ENCODE measurements around the gene PTBP1. TPM values are rescaled to one million over a fixed set of nuclear protein-coding genes. Genes with fewer than 3 reads are reported as not detected.
"Not testable (repeated sequence)": the region's sequence is repeated elsewhere in the genome, so short reads cannot be mapped to it uniquely, and the experiment has no call there.

PTBP1 gene
- polyA plus RNA-seq, 3 donors, result 62.4 to 117 (median 81.6) TPM

DNA sequence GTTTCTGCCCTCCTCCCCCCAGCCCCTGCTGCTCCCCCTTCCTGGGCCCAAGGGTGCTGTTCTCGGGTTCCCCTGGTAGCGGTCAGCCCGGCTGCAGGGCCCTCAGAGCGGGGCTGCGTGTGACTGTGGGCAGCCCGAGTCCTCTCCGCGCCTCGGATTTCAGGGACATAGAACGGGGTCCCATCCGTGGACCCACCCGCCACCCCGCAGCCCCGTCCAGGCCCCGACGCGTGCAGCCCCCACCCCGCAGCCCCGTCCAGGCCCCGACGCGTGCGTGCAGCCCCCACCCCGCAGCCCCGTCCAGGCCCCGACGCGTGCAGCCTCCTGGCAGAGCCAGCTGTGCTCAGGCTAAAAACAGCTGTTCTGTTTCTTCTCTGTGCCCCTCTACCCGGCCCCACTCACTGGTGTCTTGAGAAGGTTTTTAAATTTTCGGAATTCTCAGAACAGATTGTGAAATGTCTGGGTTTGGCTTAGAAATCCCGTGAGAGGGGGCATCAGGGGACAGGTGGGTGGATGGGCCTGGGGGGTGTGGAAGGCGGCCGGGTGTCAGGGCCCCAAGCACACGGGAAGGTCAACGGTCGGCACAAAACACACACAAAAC, 38.1 kb downstream of the PTBP1 start:
- TF ChIP-seq, protein P1, sequence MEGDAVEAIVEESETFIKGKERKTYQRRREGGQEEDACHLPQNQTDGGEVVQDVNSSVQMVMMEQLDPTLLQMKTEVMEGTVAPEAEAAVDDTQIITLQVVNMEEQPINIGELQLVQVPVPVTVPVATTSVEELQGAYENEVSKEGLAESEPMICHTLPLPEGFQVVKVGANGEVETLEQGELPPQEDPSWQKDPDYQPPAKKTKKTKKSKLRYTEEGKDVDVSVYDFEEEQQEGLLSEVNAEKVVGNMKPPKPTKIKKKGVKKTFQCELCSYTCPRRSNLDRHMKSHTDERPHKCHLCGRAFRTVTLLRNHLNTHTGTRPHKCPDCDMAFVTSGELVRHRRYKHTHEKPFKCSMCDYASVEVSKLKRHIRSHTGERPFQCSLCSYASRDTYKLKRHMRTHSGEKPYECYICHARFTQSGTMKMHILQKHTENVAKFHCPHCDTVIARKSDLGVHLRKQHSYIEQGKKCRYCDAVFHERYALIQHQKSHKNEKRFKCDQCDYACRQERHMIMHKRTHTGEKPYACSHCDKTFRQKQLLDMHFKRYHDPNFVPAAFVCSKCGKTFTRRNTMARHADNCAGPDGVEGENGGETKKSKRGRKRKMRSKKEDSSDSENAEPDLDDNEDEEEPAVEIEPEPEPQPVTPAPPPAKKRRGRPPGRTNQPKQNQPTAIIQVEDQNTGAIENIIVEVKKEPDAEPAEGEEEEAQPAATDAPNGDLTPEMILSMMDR (IDR thresholded peaks at IDR 0.05), result no peak

DNA sequence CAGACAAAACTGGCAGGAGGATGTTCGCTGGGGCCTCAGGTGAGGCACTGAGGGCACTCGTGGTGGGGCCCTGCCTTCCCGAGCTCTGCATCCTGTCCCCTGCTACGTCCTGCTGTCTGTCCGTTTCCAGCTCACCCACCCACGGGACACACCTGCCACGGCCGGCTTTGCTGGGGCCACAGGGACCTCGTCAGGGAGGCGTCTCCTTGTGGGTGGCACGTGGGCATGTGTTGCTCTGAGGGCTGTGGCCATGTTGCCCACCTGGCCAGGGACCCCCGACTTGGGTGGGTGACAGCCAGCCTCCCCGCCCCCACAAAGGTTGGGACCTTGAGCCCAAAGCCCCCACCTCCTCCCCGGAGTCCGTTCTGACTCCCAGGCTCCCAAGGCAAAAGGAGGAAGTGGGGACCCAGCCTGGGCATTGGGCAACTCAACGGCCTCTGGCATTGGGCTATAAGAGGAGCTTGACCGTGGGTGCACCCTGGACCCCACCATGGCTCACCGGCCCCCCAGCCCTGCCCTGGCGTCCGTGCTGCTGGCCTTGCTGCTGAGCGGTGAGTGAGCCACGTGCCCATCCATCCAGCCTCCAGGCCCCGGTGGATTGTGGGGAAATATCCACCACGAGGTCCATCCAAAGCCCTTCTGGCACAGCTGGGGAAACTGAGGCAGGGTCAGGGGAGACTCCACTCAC, 43.4 kb downstream of the PTBP1 start, which contains the start of gene PRTN3:
Gene PRTN3, plus strand, starts transcription at position 481 of the 688 bp plus-strand sequence. Its CDS starts 10 bp downstream, at position 491.
- H3K79me2 ChIP-seq (ENCODE audit: insufficient read depth, low read length), result peaks cover 48% of the 10 kb centered on the region
- H4K20me1 ChIP-seq (ENCODE audit: insufficient read depth, low read length), result peaks cover 5% of the 10 kb centered on the region
- intact Hi-C loops (cut with micrococcal nuclease), result no loop called here
- DNase-seq, result peak; percentile 59 to 83 (median 80)
- peaks cover 65% of the 10 kb centered on the region for H3K4me1 Mint-ChIP-seq
- no peaks in the 10 kb centered on the region for H3K9me3 ChIP-seq (replicated peaks in 1 of 2; ENCODE audit: control insufficient read depth in 1 of 2, insufficient read depth in 1 of 2, low read length in 2 of 2)
- no peak within 1 kb of the TSS for H2AFZ ChIP-seq (ENCODE audit: insufficient read depth, low read depth, low read length, poor library complexity, severe bottlenecking)
- peaks cover 0 to 23% of the 10 kb centered on the region in 2 donors for H3K27me3 ChIP-seq (ENCODE audit: control insufficient read depth in 2 of 2, insufficient read depth in 2 of 2, low read length in 2 of 2)
- peaks cover 41 to 53% (median 50%) of the 10 kb centered on the region in 3 donors for H3K27me3 Mint-ChIP-seq (ENCODE audit: low read depth in 3 of 3)
- H3K36me3 Mint-ChIP-seq, result peaks cover 0 to 8% of the 10 kb centered on the region in 2 donors
- peaks cover 0 to 17% (median 3%) of the 10 kb centered on the region in 7 donors for H3K9me3 Mint-ChIP-seq
- TF ChIP-seq, protein P1 (IDR thresholded peaks at IDR 0.05), result no peak
- peak within 1 kb of the TSS in 3 of 7 donors; percentile 23 to 56 (median 46) for H3K27ac Mint-ChIP-seq
- H3K36me3 ChIP-seq (replicated peaks in 1 of 2; ENCODE audit: control insufficient read depth in 1 of 2, insufficient read depth in 2 of 2, low read length in 2 of 2), result no peaks in the 10 kb centered on the region
- peak within 1 kb of the TSS; percentile 70 for H3K4me2 ChIP-seq (replicated peaks; ENCODE audit: extremely low read depth, low read length, poor library complexity, severe bottlenecking)
- H3K4me1 ChIP-seq (ENCODE audit: control insufficient read depth in 1 of 2, insufficient read depth in 2 of 2, low read length in 2 of 2), result peaks cover 54 to 70% of the 10 kb centered on the region in 2 donors
- no peak within 1 kb of the TSS for H3K9ac ChIP-seq (ENCODE audit: insufficient read depth, low read length, poor library complexity, severe bottlenecking)
- peak within 1 kb of the TSS in 1 of 2 donors; percentile 59 for H3K4me3 Mint-ChIP-seq
- H3K27ac ChIP-seq (ENCODE audit: low read depth in 1 of 2, low read length in 2 of 2), result no peak within 1 kb of the TSS
- 10% methylated on average over 19 of the region's 24 CpGs for WGBS (ENCODE audit: insufficient coverage)
- H3K4me3 ChIP-seq (replicated peaks in 1 of 3; ENCODE audit: low read depth in 2 of 3, low read length in 3 of 3), result peak within 1 kb of the TSS in 1 of 3 experiments; percentile 51

More for the DNA sequence above, 38.1 kb downstream of the PTBP1 start:
- Mint-ChIP-seq H3K27ac (peak overlapping the region in 1 of 7 donors; percentile 73), H3K27me3 (ENCODE audit: low read depth in 3 of 3) (peaks cover 15 to 37% (median 18%) of the 10 kb centered on the region in 3 donors), H3K36me3 (peaks cover 0 to 7% of the 10 kb centered on the region in 2 donors), H3K4me3 (peak overlapping the region; percentile 37 to 86), H3K4me1 (peaks cover 47% of the 10 kb centered on the region), H3K9me3 (peaks cover 0 to 11% (median 2%) of the 10 kb centered on the region in 7 donors)
- no peaks in the 10 kb centered on the region for H4K20me1 ChIP-seq (ENCODE audit: insufficient read depth, low read length)
- peaks cover 0 to 15% of the 10 kb centered on the region in 2 donors for H3K27me3 ChIP-seq (ENCODE audit: control insufficient read depth in 2 of 2, insufficient read depth in 2 of 2, low read length in 2 of 2)
- H3K27ac ChIP-seq (ENCODE audit: low read depth in 1 of 2, low read length in 2 of 2), result no peak overlapping the region
- H3K79me2 ChIP-seq (ENCODE audit: insufficient read depth, low read length), result peaks cover 19% of the 10 kb centered on the region
- H3K9ac ChIP-seq (ENCODE audit: insufficient read depth, low read length, poor library complexity, severe bottlenecking), result no peak overlapping the region
- 76% methylated on average over 28 of the region's 36 CpGs for WGBS (ENCODE audit: insufficient coverage)
- H2AFZ ChIP-seq (ENCODE audit: insufficient read depth, low read depth, low read length, poor library complexity, severe bottlenecking), result no peak overlapping the region
- peaks cover 38 to 43% of the 10 kb centered on the region in 2 donors for H3K4me1 ChIP-seq (ENCODE audit: control insufficient read depth in 1 of 2, insufficient read depth in 2 of 2, low read length in 2 of 2)
- intact Hi-C loops (cut with micrococcal nuclease), result no loop called here
- no peaks in the 10 kb centered on the region for H3K36me3 ChIP-seq (replicated peaks in 1 of 2; ENCODE audit: control insufficient read depth in 1 of 2, insufficient read depth in 2 of 2, low read length in 2 of 2)
- H3K9me3 ChIP-seq (replicated peaks in 1 of 2; ENCODE audit: control insufficient read depth in 1 of 2, insufficient read depth in 1 of 2, low read length in 2 of 2), result no peaks in the 10 kb centered on the region
- no peak overlapping the region for H3K4me2 ChIP-seq (replicated peaks; ENCODE audit: extremely low read depth, low read length, poor library complexity, severe bottlenecking)
- DNase-seq, result no peak
- H3K4me3 ChIP-seq (replicated peaks in 1 of 3; ENCODE audit: low read depth in 2 of 3, low read length in 3 of 3), result no peak overlapping the region

DNA sequence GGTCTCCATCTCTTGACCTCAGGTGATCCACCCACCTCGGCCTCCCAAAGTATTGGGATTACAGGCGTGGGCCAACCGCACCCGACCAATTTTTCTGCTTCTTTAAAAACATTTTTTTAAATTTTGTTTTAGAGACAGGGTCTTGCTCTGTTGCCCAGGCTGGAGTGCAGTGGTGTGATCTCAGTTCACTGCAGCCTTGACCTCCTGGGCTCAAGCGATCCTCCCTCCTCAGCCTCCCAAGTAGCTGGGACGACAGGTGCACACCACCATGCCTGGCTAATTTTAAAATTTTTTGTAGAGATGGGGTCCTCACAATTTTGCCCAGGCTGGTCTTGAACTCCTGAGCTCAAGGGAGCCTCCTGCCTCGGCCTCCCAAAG, 45.5 kb downstream of the PTBP1 start:
- Mint-ChIP-seq H3K27me3 (ENCODE audit: low read depth in 3 of 3) (peaks cover 42 to 53% (median 44%) of the 10 kb centered on the region in 3 donors), H3K4me1 (peaks cover 66% of the 10 kb centered on the region), H3K4me3 (peak overlapping the region; percentile 45 to 74)
- H3K9me3 Mint-ChIP-seq; H3K36me3 Mint-ChIP-seq; H2AFZ ChIP-seq (ENCODE audit: insufficient read depth, low read depth, low read length, poor library complexity, severe bottlenecking); H3K27ac Mint-ChIP-seq; H3K36me3 ChIP-seq (replicated peaks in 1 of 2; ENCODE audit: control insufficient read depth in 1 of 2, insufficient read depth in 2 of 2, low read length in 2 of 2); DNase-seq; H4K20me1 ChIP-seq (ENCODE audit: insufficient read depth, low read length); H3K27ac ChIP-seq (ENCODE audit: low read depth in 1 of 2, low read length in 2 of 2); H3K4me3 ChIP-seq (replicated peaks in 1 of 3; ENCODE audit: low read depth in 2 of 3, low read length in 3 of 3); H3K9me3 ChIP-seq (replicated peaks in 1 of 2; ENCODE audit: control insufficient read depth in 1 of 2, insufficient read depth in 1 of 2, low read length in 2 of 2); intact Hi-C loops (cut with micrococcal nuclease); H3K9ac ChIP-seq (ENCODE audit: insufficient read depth, low read length, poor library complexity, severe bottlenecking); H3K4me2 ChIP-seq (replicated peaks; ENCODE audit: extremely low read depth, low read length, poor library complexity, severe bottlenecking): not testable (repeated sequence)
- WGBS (ENCODE audit: insufficient coverage), result 64% methylated on average over 2 of the region's 7 CpGs
- Histone ChIP-seq H3K27me3 (ENCODE audit: control insufficient read depth in 2 of 2, insufficient read depth in 2 of 2, low read length in 2 of 2) (peaks cover 0 to 19% of the 10 kb centered on the region in 2 donors), H3K79me2 (ENCODE audit: insufficient read depth, low read length) (peaks cover 48% of the 10 kb centered on the region), H3K4me1 (ENCODE audit: control insufficient read depth in 1 of 2, insufficient read depth in 2 of 2, low read length in 2 of 2) (peaks cover 49 to 69% of the 10 kb centered on the region in 2 donors)
